Stomach (tissue), 4 donors: Measurements from ENCODE around the gene GATAD1.

Source experiments
- CTCF ChIP-seq, 7 experiments: fragments of 450-650 bp in 4 of 7; fragments of 200-600 bp in 3 of 7; sonication (generic) in 3 of 7; IDR thresholded peaks; one replicate each; pipeline ENCODE4 v1.5.1; 2016 to 2019; ENCODE audit warnings: antibody characterized with exemption in 7 of 7, control low read depth in 2 of 7, mild to moderate bottlenecking in 1 of 7
- POLR2A ChIP-seq, 4 donors: fragments of 450-650 bp; IDR thresholded peaks; one replicate each; pipeline ENCODE4 v1.6.1; 2016; ENCODE audit warnings: antibody characterized with exemption in 4 of 4, control low read depth in 2 of 4, mild to moderate bottlenecking in 1 of 4, moderate library complexity in 1 of 4
- POLR2AphosphoS5 ChIP-seq, 3 donors: sonication (generic); formaldehyde crosslinking; IDR thresholded peaks; one replicate each; pipeline ENCODE4 v1.6.1; 2016; ENCODE audit warnings: antibody characterized with exemption in 3 of 3

GRCh38 chr7:92433019-92433418 is 14.3 kb upstream of the GATAD1 start:
- TF ChIP-seq CTCF (IDR thresholded peaks at IDR 0.05) (no peak), POLR2AphosphoS5 (IDR thresholded peaks at IDR 0.05) (no peak), POLR2A (IDR thresholded peaks at IDR 0.05) (no peak)
